OCI-LY1 (cell line): ENCODE measurements around the gene SWAP70.

Experiments used
- H2AFZ ChIP-seq: fragments of 200-600 bp; sonication (generic), shearing (Covaris generic); 2 replicates; pipeline ENCODE4 v1.6.0; 2014; ENCODE audit warnings: antibody characterized with exemption, mild to moderate bottlenecking, low read length
- H3F3A ChIP-seq: fragments of 200-600 bp; sonication (generic), shearing (Covaris generic); 2 replicates; pipeline ENCODE4 v1.6.0; 2014; ENCODE audit warnings: mild to moderate bottlenecking, antibody characterized with exemption, low read length, moderate library complexity; ENCODE audit not compliant: insufficient read depth
- H3K27ac ChIP-seq: fragments of 200-600 bp; sonication (generic); 2 replicates; pipeline ENCODE4 v1.5.1; 2014; ENCODE audit warnings: low read length, mixed run types, mild to moderate bottlenecking, low read depth; ENCODE audit not compliant: poor library complexity, severe bottlenecking
- H3K27me3 ChIP-seq: fragments of 200-600 bp; sonication (generic); 2 replicates; pipeline ENCODE4 v1.6.0; 2014; ENCODE audit warnings: antibody characterized with exemption, mild to moderate bottlenecking, low read length, moderate library complexity; ENCODE audit not compliant: insufficient read depth
- H3K36me3 ChIP-seq: fragments of 200-600 bp; sonication (generic); 2 replicates; pipeline ENCODE4 v1.6.1; 2014; ENCODE audit warnings: mild to moderate bottlenecking, antibody characterized with exemption, low read length, moderate library complexity, mixed read lengths; ENCODE audit not compliant: insufficient read depth
- H3K4me1 ChIP-seq: fragments of 200-600 bp; sonication (generic); 2 replicates; pipeline ENCODE4 v1.5.1; 2014; ENCODE audit warnings: mild to moderate bottlenecking, low read length, moderate library complexity; ENCODE audit not compliant: insufficient read depth, severe bottlenecking
- H3K4me2 ChIP-seq: fragments of 200-600 bp; sonication (generic), shearing (Covaris generic); 2 replicates; pipeline ENCODE4 v1.6.1; 2014; ENCODE audit warnings: low read length
- H3K4me3 ChIP-seq: fragments of 200-600 bp; sonication (generic); 2 replicates; pipeline ENCODE4 v1.5.1; 2014; ENCODE audit warnings: low read length, low read depth, mild to moderate bottlenecking, mixed read lengths; ENCODE audit not compliant: poor library complexity, severe bottlenecking
- H3K79me2 ChIP-seq: fragments of 200-600 bp; shearing (Covaris generic); 2 replicates; pipeline ENCODE4 v1.6.1; 2016; ENCODE audit warnings: mixed run types, low read length, mixed read lengths; ENCODE audit not compliant: insufficient read depth
- H3K9ac ChIP-seq: fragments of 200-600 bp; sonication (generic), shearing (Covaris generic); 2 replicates; pipeline ENCODE4 v1.6.1; 2014; ENCODE audit warnings: mild to moderate bottlenecking, low read length, mixed read lengths
- H3K9me2 ChIP-seq: fragments of 200-600 bp; sonication (generic), shearing (Covaris generic); 2 replicates; pipeline ENCODE4 v1.6.1; 2014; ENCODE audit warnings: low read depth, mild to moderate bottlenecking, low read length, mixed read lengths
- H3K9me3 ChIP-seq: fragments of 200-600 bp; shearing (Covaris generic); 2 replicates; pipeline ENCODE4 v1.6.1; 2014; ENCODE audit warnings: low read length, mixed read lengths
- H4K20me1 ChIP-seq: fragments of 200-600 bp; sonication (generic), shearing (Covaris generic); 2 replicates; pipeline ENCODE4 v1.6.0; 2016; ENCODE audit warnings: mild to moderate bottlenecking, low read length; ENCODE audit not compliant: insufficient read depth
- CTCF ChIP-seq: fragments of 200-600 bp; sonication (generic), shearing (Covaris generic); IDR thresholded peaks from 2 replicates; pipeline ENCODE4 v1.5.1; 2017; ENCODE audit warnings: mild to moderate bottlenecking, antibody characterized with exemption, low read length, moderate library complexity, mixed read lengths
- EZH2 ChIP-seq: fragments of 200-600 bp; sonication (generic), shearing (Covaris generic); IDR thresholded peaks from 2 replicates; pipeline ENCODE4 v1.8.0; 2017; ENCODE audit warnings: borderline replicate concordance, mixed run types, mild to moderate bottlenecking, antibody characterized with exemption, low read length, moderate library complexity, mixed read lengths

Gene SWAP70

DNA sequence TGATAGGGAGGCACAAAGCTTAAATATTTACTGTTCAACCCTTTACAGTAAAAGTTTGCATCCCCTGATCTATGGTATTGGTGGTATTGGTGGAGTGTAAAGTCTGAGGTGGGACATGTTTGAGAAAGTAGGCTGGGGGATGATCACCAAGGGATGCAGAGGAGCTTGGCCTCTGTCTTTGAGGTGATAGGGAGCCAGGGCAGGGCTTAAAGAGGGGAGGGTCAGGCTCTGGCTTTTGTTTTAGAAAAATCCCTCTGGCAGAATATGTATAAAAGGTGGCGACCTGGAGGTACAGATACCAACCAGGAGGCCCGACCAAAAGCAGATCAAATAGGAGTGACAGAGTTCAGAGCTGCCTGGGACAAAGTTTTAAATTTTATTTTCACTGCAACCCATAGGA, 59.0 kb downstream of the SWAP70 start:
- Histone ChIP-seq H3K27ac (peak overlapping the region; percentile 57), H3K4me2 (no peak overlapping the region; the same call in 1 of the 2 replicates), H3K4me3 (no peak overlapping the region), H3K4me1 (peaks cover 76% of the 10 kb centered on the region), H2AFZ (no peak overlapping the region), H3K9ac (no peak overlapping the region), H3K9me3 (no peaks in the 10 kb centered on the region), H3F3A (peaks cover 3% of the 10 kb centered on the region; the same call in 1 of the 2 replicates), H3K9me2 (no peaks in the 10 kb centered on the region), H3K79me2 (peaks cover 45% of the 10 kb centered on the region), H3K36me3 (peaks cover 81% of the 10 kb centered on the region), H4K20me1 (no peaks in the 10 kb centered on the region), H3K27me3 (no peaks in the 10 kb centered on the region)
- TF ChIP-seq CTCF (no peak), EZH2 (no peak)

- H3F3A ChIP-seq, result no peaks in the 10 kb centered on the region
- H3K9ac ChIP-seq, result no peak overlapping the region
- H3K79me2 ChIP-seq, result peaks cover 24% of the 10 kb centered on the region
Measured at GRCh38 chr11:9726321-9727022, 62.6 kb downstream of the SWAP70 start.

DNA sequence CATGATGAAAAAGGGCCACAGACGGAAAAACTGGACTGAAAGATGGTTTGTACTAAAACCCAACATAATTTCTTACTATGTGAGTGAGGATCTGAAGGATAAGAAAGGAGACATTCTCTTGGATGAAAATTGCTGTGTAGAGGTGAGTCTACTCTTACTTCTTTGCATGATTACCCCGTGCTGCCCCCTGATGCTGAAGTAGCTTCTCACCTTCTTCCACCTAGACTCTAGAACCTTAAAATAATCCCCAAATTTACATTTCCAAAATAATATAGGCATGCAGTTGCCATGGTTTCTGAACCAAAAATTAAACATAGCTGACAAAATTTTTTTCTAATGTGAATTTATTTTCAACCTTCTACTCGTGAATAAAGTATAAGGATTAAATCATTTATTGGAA, 64.2 kb downstream of the SWAP70 start:
- no peak for TF ChIP-seq EZH2
- peak; percentile 25; the same call in 1 of the 2 replicates for TF ChIP-seq CTCF
- H3K36me3 ChIP-seq, result peaks cover 93% of the 10 kb centered on the region
- no peak overlapping the region for H3K4me3 ChIP-seq
- H3K9me3 ChIP-seq, result no peaks in the 10 kb centered on the region
- H2AFZ ChIP-seq, result no peak overlapping the region
- no peaks in the 10 kb centered on the region for H4K20me1 ChIP-seq
- peaks cover 22% of the 10 kb centered on the region for H3K79me2 ChIP-seq
- no peaks in the 10 kb centered on the region for H3F3A ChIP-seq
- H3K27ac ChIP-seq, result peak overlapping the region; percentile 64
- H3K9me2 ChIP-seq, result no peaks in the 10 kb centered on the region
- H3K4me1 ChIP-seq, result peaks cover 64% of the 10 kb centered on the region
- no peak overlapping the region for H3K9ac ChIP-seq
- no peak overlapping the region for H3K4me2 ChIP-seq
- H3K27me3 ChIP-seq, result no peaks in the 10 kb centered on the region

More at GRCh38 chr11:9726321-9727022, 62.6 kb downstream of the SWAP70 start:
- Histone ChIP-seq H3K27me3 (no peaks in the 10 kb centered on the region), H3K9me2 (no peaks in the 10 kb centered on the region), H3K4me1 (peaks cover 71% of the 10 kb centered on the region), H3K9me3 (no peaks in the 10 kb centered on the region), H3K36me3 (peaks cover 93% of the 10 kb centered on the region), H4K20me1 (no peaks in the 10 kb centered on the region), H2AFZ (no peak overlapping the region), H3K4me2 (no peak overlapping the region; the same call in 1 of the 2 replicates), H3K4me3 (no peak overlapping the region), H3K27ac (peak overlapping the region; percentile 64)
- TF ChIP-seq CTCF (no peak), EZH2 (no peak)
